Pulmonary artery endothelial cell (primary cell): ENCODE results near the gene NQO2. TPM values are rescaled to one million over a fixed set of nuclear protein-coding genes. Genes with fewer than 3 reads are reported as not detected.

Source experiments
- total RNA-seq: library from RNA; depleted of rRNA; stranded (reverse); fragments of >200 nt; gene quantifications from 2 replicates; pipeline ENCODE4 v1.2.3, GENCODE V29; 2014

NQO2 gene
- total RNA-seq, 1 donor from 2014 or later = 26.6 TPM

Other genes starting within 250 kb of the NQO2 start
- 0.49 and 0.66 TPM in 2 replicates for gene MYLK4, start 249.0 kb upstream of the NQO2 start, total RNA-seq
- 62.4 and 95.3 TPM in 2 replicates for gene WRNIP1, start 234.5 kb upstream of the NQO2 start, total RNA-seq
- gene SERPINB1, start 158.0 kb upstream of the NQO2 start, total RNA-seq = 29.0 and 50.8 TPM in 2 replicates
- gene SERPINB9, start 96.6 kb upstream of the NQO2 start, total RNA-seq = 36.0 and 92.5 TPM in 2 replicates
- 112 and 122 TPM in 2 replicates for gene SERPINB6, start 28.3 kb upstream of the NQO2 start, total RNA-seq
- 20.8 and 27.3 TPM in 2 replicates for gene RIPK1, start 68.6 kb downstream of the NQO2 start, total RNA-seq
- gene BPHL, start 118.8 kb downstream of the NQO2 start, total RNA-seq = 10.6 and 11.3 TPM in 2 replicates
- 45.6 and 100 TPM in 2 replicates for gene TUBB2A, start 157.7 kb downstream of the NQO2 start, total RNA-seq
- 2.4 and 5.7 TPM in 2 replicates for gene TUBB2B, start 227.8 kb downstream of the NQO2 start, total RNA-seq